ENCODE results near the gene MSH2.

MSH2 gene

DNA sequence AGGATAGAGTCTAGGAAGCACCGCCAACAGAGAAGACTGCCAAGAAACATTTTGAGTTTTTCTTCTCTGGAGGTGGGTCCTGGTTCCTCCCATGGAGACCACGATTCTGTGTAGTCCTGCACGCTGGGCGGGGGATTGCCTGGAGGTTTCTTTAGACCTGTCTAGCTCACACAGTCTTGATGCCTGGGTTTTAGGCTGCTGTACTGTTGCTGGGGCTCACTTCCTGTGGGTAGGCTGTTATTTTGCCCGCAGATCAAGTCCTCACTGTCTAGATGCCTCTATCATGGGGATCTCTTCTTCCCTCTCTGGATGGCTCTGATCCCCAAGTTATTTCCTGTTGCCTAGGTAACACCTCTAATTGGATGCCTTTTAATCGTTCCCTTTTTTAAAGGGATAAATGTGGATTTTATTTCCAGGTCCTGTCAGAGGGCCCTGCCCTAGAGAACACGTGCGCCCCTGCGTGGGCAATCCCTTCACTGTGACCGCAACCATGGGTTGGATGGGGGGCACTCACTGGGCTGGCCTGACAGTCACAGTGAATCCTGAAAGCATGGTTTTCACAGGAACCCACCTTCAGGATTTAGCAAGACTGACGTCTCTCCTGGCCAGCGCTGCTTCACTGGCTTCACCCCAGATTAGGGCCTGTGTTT, 115.7 kb downstream of the MSH2 start:
- no peak for ATAC-seq
- TF ChIP-seq ZNF565 (CRISPR knock-in tag; conservative IDR thresholded peaks at IDR 0.05; ENCODE audit: low read depth), result no peak
- no peak for TF ChIP-seq OSR1 (CRISPR knock-in tag; IDR thresholded peaks at IDR 0.05)
- no peak for TF ChIP-seq ZC3H10 (CRISPR knock-in tag; IDR thresholded peaks at IDR 0.05)
- no peak for TF ChIP-seq ZNF70 (CRISPR knock-in tag; IDR thresholded peaks at IDR 0.05)
- TF ChIP-seq CSDC2 (CRISPR knock-in tag; IDR thresholded peaks at IDR 0.05), result no peak
- TF ChIP-seq ISL1 (CRISPR knock-in tag; IDR thresholded peaks at IDR 0.05), result no peak

DNA sequence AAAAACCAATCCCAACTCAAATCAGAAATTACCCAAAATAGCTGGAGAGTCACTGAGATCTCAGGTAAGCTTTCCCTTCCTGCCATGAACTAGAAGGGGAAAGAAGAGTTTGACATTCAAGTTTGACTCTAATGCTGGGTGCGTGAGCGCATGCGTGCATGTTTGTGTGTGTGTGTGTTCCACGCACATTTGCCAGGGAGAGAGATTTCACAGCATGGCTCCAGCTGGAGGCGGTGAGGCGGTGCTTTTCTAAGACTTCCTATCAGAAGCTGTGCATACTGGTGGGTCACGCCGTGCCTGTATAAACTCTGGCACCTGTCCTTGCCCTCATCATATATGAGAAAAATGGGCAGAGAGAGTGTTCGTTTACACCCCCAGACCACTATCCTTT, 116.2 kb downstream of the MSH2 start:
- TF ChIP-seq CREB5 (CRISPR knock-in tag; IDR thresholded peaks at IDR 0.05; ENCODE audit: low read depth) (no peak), BACH2 (CRISPR knock-in tag; IDR thresholded peaks at IDR 0.05; ENCODE audit: borderline replicate concordance) (no peak), POU6F1 (CRISPR knock-in tag; IDR thresholded peaks at IDR 0.05; ENCODE audit: borderline replicate concordance, low read depth) (no peak), PPARA (CRISPR knock-in tag; IDR thresholded peaks at IDR 0.05; ENCODE audit: borderline replicate concordance) (no peak), CSDC2 (CRISPR knock-in tag; IDR thresholded peaks at IDR 0.05) (no peak), ZNF8 (CRISPR knock-in tag; IDR thresholded peaks at IDR 0.05) (no peak), ZFP3 (CRISPR knock-in tag; IDR thresholded peaks at IDR 0.05) (no peak), ZC3H10 (CRISPR knock-in tag; IDR thresholded peaks at IDR 0.05) (no peak), ZNF70 (CRISPR knock-in tag; IDR thresholded peaks at IDR 0.05) (no peak), PATZ1 (CRISPR knock-in tag; IDR thresholded peaks at IDR 0.05; ENCODE audit: borderline replicate concordance) (no peak), RARB (CRISPR knock-in tag; IDR thresholded peaks at IDR 0.05) (no peak), ZNF565 (CRISPR knock-in tag; conservative IDR thresholded peaks at IDR 0.05; ENCODE audit: low read depth) (no peak), ISL1 (CRISPR knock-in tag; IDR thresholded peaks at IDR 0.05) (no peak), ESRRG (CRISPR knock-in tag; IDR thresholded peaks at IDR 0.05) (no peak), ARNTL (CRISPR knock-in tag; IDR thresholded peaks at IDR 0.05; ENCODE audit: borderline replicate concordance, low read depth) (no peak), CSRNP3 (CRISPR knock-in tag; IDR thresholded peaks at IDR 0.05) (no peak), SNAI2 (CRISPR knock-in tag; IDR thresholded peaks at IDR 0.05) (no peak), TCF4 (CRISPR knock-in tag; IDR thresholded peaks at IDR 0.05; ENCODE audit: borderline replicate concordance) (no peak), TOX (CRISPR knock-in tag; IDR thresholded peaks at IDR 0.05; ENCODE audit: borderline replicate concordance) (no peak), TSHZ2 (CRISPR knock-in tag; IDR thresholded peaks at IDR 0.05) (no peak)
- no peak for ATAC-seq

Measured in SK-N-SH treated with all-trans-retinoic acid at 6 μM for 48 hours (cell line).